Fibroblast of villous mesenchyme (primary cell): ENCODE data around the gene CISH. TPM values are rescaled to one million over a fixed set of nuclear protein-coding genes. Genes with fewer than 3 reads are reported as not detected.

Source experiments
- DNase-seq: peaks from one replicate; pipeline ENCODE4 v3.0.0-alpha.2; 2010; ENCODE audit warnings: low read depth
- H3K4me3 ChIP-seq: 2 replicates; pipeline ENCODE4 v1.5.1; 2011; ENCODE audit warnings: low read depth, mild to moderate bottlenecking, low read length
- total RNA-seq: library from RNA; depleted of rRNA; stranded (reverse); fragments of >200 nt; gene quantifications from 2 replicates; pipeline ENCODE4 v1.2.3, GENCODE V29; 2012
- TF ChIP-seq, protein P1 (sequence below): IDR thresholded peaks from 2 replicates; pipeline ENCODE4 v1.5.1; 2012; ENCODE audit warnings: low read depth, mild to moderate bottlenecking, low read length; ENCODE audit not compliant: insufficient read depth

Gene CISH
- total RNA-seq, 1 donor = 0.86 TPM

DNA sequence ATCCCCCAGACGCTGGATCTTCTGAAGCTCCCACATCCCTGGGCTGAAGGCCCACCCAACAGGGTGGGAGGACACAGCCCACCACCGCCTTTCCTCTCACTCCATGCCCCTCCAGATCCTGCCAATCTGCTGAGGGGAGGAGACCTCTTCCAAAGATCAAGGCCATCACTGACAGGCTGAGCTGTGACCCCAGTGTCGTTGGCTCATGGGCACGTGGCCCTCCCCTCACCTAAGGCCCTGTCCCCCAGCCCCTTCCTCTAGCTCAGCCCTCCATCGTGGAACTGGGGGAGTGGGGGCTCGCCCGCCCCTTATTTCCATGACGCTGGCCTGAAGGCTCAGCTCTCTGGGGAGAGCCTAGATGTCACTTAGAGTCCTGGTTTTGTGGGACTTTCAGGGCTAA is 54.5 kb downstream of the CISH start:
- no peak for DNase-seq
- TF ChIP-seq, protein P1, sequence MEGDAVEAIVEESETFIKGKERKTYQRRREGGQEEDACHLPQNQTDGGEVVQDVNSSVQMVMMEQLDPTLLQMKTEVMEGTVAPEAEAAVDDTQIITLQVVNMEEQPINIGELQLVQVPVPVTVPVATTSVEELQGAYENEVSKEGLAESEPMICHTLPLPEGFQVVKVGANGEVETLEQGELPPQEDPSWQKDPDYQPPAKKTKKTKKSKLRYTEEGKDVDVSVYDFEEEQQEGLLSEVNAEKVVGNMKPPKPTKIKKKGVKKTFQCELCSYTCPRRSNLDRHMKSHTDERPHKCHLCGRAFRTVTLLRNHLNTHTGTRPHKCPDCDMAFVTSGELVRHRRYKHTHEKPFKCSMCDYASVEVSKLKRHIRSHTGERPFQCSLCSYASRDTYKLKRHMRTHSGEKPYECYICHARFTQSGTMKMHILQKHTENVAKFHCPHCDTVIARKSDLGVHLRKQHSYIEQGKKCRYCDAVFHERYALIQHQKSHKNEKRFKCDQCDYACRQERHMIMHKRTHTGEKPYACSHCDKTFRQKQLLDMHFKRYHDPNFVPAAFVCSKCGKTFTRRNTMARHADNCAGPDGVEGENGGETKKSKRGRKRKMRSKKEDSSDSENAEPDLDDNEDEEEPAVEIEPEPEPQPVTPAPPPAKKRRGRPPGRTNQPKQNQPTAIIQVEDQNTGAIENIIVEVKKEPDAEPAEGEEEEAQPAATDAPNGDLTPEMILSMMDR = no peak
- no peak overlapping the region for H3K4me3 ChIP-seq

Other genes starting within 250 kb of the CISH start
- gene CACNA2D2, start 108.1 kb downstream of the CISH start, total RNA-seq = not detected in 2 replicates
- 9.1 and 13.5 TPM in 2 replicates for gene C3orf18, start 44.0 kb downstream of the CISH start, total RNA-seq
- gene HEMK1, start 42.3 kb downstream of the CISH start, total RNA-seq = 8.6 and 10.0 TPM in 2 replicates
- 19.0 and 26.7 TPM in 2 replicates for gene MAPKAPK3, start 5.4 kb upstream of the CISH start, total RNA-seq
- under 0.01 TPM in 2 replicates for gene DOCK3, start 63.2 kb upstream of the CISH start, total RNA-seq